HG02763 (cell line): ENCODE results near the gene DNAAF1.
A peak's percentile ranks its signal among the peaks of the same experiment; 100 is the strongest.
"Not testable (repeated sequence)": the region's sequence is repeated elsewhere in the genome, so short reads cannot be mapped to it uniquely, and the experiment has no call there.

Experiments
- ATAC-seq: cut with Tn5 transposase; IDR thresholded peaks from one replicate; pipeline ENCODE4 v1.9.1; 2021; ENCODE audit warnings: mild to moderate bottlenecking, moderate library complexity; ENCODE audit not compliant: unreplicated experiment

DNAAF1 gene

DNA sequence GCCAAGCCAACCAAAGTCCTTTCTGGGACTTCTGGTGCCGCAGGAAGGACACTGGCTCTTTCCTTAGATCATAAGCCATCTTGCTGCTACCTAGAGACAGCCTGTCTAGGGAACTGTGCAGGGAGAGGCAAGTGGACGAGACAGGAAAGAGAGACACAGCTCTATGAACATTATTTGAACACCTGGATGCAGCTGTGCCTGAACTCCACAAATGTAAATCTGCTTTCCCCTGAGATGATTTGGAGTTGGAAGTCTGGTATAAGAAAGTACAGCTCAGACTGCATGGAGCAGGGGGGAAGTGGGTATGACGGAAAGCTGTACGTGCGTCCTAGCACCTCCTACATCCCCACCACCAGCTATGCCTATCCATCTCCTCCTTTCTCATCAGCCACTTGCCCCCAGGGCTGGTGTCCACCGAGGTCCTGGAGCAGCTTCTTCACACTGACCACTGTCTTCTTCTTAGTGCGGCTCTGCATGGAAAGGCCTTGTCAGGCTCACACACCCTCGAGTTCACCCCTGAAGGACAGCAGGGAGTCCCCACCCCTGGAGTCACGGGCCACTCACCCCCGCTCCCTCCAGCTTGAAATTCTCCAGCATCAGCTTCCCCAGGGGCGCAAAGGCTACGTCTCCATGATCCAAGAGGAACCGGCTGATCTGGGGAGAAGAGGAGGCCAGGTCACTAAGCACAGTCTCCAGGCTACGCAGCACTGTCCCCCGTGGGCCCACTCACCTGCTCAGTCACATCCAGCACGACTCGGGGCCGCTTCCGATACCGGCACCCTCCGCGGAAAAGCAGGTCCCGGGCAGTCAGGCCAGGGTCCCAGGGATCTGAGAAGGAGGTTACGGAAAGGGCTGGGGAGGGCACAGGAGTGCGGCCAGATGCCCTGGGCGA lies 37.8 kb downstream of the DNAAF1 start:
- no peak for ATAC-seq

DNA sequence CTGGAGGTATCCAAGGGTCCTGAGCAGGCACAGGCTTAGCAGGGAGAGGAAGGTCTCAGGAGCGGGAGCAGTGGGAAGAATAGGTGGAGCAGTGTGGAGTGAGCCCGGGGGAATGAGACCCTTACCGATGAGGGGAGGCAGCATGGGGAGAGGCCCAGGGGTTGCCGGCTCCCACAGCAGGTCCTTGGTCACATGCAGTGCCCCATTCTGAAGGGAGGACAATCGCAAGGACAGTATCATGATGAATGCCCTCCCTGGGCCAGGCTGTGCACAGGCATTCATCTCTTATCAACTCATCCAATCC lies 38.4 kb downstream of the DNAAF1 start:
- no peak for ATAC-seq

DNA sequence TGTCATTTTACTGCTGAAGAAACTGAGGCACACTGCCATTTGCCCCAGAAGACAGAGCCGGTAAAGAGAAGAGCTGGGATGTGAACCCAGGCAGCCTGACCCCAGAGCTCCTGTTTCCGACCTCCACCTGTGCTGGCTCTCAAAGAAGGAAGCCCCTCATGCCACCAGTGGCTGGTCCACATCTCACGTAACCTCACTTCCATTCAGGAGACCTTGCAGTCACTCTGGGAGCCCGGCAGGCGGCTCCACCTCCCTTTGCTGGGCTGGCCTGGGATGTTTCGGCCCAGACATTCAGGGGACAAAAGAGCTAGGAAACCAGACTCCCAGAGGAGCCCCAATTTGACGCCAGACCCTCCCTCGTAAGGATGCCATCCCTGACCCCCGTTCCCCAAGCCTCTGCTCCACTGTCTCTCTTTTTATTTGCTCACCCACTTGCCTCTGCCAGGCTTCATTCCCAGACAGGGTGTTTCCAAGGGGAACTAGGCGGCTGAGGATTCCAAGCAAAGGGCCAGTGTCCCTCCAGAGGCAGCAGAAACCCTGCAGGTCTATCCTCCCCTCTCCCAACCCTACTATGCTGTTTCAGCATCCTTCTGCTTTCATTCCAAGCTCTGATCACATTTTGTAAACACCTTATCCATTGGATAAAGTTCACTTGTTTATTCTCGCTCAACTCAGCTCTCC lies 38.9 kb downstream of the DNAAF1 start:
- ATAC-seq = no peak

- no peak for ATAC-seq
These were observed 39.7 kb downstream of the DNAAF1 start for GRCh38 chr16:84184775-84185174.

DNA sequence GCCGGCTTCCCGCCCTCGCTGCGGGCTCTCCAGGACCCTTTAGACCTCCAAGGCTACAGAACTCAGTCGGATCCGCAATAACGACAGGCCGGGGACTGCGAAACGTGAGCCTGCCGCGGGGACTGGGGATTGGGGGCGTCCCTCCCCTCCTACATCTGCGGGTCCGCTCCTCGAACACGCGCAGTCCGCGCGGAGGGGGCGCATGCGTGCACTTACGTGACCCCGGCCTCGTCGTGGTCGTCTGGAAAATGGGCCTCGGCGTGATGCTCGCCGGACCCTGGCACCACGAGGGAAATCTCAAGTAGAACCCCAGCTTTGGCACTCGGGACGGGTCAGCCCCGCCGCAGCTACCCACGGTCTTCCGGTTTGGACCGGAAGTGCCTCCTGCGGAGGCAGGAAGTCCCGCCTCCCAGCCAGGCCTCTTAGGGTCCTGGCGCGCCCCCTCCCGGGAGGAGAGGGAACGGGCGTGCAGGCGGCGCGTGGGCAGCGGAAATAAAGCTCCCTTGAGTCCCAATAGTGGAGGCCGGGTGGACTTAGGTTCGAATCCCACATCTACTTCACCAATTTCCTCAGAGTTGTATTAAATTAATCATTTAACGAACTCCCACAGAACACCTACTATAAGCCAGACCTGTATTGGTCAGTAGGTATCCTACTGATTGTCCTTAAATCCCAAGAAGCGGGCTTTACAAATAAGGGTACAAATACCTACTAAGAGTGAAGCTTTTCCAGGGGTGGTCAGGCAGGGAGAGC lies 41.8 kb downstream of the DNAAF1 start, which contains the start of gene TAF1C:
Gene TAF1C, minus strand, starts transcription at position 373 of the 753 bp plus-strand sequence. CDS start 2,069 bp downstream, outside the sequence.
- peak; percentile 92 for ATAC-seq

GRCh38 chr16:84190731-84191388 lies 45.8 kb downstream of the DNAAF1 start, which contains the start of gene ADAD2:
Gene ADAD2 (plus strand): TSS chr16:84191157. CDS start chr16:84191231, 74 bp downstream.
- ATAC-seq = no peak

GRCh38 chr16:84191466-84191865 lies 46.4 kb downstream of the DNAAF1 start:
- ATAC-seq = no peak

DNA sequence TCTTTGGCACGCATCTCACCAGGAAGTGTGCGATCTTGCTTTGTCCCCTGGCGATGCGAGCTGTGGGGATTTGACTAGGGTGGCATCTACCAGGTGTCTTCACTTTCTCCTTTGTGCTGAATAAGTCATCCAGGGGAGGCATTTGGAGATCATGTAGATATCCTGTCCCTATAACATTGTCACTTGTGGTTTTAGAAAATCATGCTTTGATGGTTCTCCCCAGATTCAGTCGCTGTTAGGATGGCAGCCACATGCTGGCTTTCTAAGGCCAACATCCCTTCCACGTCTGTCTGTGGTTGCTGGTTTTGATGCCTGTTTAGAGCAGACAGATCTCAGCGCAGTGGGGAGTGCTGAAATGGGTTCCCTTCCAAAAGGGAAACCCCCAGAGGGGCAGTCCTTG lies 48.4 kb downstream of the DNAAF1 start:
- no peak for ATAC-seq

GRCh38 chr16:84194018-84194417 lies 48.9 kb downstream of the DNAAF1 start:
- ATAC-seq = no peak

GRCh38 chr16:84194470-84195200 lies 49.5 kb downstream of the DNAAF1 start:
- ATAC-seq = no peak

DNA sequence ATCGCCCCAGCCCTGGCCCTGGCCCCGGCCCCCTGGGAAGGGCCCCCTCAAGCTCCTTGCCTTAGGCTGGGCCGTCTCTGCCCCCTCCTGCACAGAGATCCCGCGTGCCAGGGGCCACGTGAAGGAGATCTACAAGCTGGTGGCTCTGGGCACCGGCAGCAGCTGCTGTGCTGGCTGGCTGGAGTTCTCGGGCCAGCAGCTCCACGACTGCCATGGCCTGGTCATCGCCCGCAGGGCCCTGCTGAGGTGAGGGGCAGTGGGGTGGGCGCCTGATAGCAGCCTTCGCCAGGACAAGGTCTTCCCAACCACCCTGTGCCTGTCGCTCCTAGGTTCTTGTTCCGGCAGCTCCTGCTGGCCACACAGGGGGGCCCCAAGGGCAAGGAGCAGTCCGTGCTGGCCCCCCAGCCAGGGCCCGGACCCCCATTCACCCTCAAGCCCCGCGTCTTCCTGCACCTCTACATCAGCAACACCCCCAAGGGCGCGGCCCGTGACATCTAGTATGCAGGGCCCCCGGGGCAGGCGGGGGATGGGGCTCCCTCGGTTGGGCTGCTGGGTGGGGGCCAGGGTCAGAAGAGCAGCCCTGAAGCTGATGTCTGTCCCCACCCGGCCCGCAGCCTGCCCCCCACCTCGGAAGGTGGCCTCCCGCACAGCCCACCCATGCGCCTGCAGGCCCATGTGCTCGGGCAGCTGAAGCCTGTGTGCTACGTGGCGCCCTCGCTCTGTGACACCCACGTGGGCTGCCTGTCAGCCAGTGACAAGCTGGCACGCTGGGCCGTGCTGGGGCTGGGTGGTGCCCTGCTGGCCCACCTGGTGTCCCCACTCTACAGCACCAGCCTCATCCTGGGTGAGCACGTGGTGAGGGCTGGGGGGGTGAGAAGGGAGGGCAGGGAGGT lies 50.3 kb downstream of the DNAAF1 start:
- ATAC-seq = no peak

DNA sequence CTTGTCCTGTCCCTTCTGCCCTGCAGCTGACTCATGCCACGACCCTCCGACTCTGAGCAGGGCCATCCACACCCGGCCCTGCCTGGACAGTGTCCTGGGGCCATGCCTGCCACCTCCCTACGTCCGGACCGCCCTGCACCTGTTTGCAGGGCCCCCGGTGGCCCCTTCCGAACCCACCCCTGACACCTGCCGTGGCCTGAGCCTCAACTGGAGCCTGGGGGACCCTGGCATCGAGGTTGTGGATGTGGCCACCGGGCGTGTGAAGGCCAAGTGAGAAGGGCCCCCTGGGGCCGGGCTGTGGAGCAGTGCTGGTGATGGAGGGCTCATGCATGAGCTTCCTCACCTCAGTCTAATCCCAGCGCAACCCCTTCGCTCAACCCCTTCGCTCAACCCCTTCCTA lies 51.0 kb downstream of the DNAAF1 start:
- no peak for ATAC-seq

- no peak for ATAC-seq
These were observed 51.8 kb downstream of the DNAAF1 start for GRCh38 chr16:84196727-84197394.

DNA sequence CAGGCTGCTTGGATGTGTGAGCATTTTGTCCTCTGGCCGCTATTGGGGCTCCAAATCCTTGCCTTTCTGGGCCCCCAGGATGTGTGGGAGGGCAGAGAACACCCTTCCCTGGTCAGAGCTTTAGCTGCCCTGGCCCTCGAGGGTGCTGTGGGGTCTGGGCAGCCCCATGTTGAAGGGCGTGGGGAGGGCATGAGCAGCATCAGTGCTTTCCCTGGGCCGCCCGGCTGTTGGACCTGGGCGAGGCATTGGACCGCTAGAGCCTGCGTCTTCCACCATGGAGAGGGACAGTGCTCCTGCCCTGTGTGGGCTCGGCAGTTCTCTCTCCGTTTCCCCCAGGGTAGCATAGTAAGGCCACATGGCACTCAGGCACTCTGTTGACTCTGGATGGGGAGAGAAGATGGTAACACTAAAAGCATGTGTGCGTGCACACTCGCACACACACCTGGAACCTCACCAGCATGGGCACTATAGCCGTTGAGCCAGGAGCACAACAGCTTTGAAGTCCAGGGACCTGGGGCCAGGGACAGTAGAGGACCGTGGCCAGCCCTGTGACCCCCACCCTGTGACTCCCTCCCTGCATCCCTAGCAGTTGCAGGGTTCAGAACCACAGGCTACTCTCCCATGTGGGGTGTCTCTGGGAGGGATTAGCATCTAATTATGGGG lies 52.5 kb downstream of the DNAAF1 start:
- ATAC-seq = no peak

DNA sequence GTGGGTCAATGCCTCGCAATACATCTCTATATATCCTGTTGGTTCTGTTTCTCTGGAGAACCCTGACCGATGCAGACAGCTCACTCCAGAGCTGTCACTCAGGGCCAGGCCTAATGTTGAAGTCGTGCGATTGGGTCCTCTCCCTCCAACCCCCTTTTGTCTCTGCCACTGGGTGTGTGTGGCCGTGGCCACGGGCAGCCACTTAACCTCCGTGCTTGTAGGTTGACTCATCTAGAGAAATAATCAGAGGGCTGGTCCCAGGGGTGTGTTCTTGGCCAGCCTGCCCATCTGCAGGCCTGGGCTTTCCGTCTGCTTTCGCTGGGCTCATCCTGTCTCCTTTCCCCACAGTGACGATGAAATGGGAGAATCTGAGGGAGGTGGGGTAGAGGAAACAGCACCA lies 53.3 kb downstream of the DNAAF1 start:
- ATAC-seq = no peak

DNA sequence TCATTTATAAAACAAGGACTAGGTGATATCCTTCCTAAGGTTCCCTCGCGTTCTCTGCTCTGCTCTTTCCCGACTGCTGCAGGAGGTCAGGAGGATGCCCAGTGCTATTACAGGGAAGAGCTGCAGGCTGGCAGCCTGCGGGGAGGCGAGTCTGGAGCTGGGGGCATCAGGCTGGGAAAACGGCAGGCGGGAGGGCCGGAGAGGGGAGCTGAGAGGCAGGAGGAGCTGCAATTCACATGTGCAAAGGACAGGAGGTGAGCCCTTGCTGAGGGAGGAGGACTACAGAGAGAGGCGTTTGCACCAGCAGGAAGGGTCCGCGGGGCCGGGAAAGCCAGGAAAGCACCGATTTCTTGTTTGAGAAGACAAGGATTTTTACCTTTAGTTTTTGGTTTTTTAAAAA lies 54.0 kb downstream of the DNAAF1 start:
- no peak for ATAC-seq

- ATAC-seq = no peak
These were observed 54.8 kb downstream of the DNAAF1 start for GRCh38 chr16:84199861-84200260.

GRCh38 chr16:84204551-84204950 lies 59.4 kb downstream of the DNAAF1 start:
- ATAC-seq = not testable (repeated sequence)
